Colonic mucosa (tissue), 4 donors: Measurements from ENCODE around the gene INTS15. TPM values are rescaled to one million over a fixed set of nuclear protein-coding genes. Genes with fewer than 3 reads are reported as not detected.
A peak's percentile ranks its signal among the peaks of the same experiment; 100 is the strongest.

Source experiments
- DNase-seq: peaks from one replicate; pipeline ENCODE4 v3.0.0-alpha.2; 2020
- H3K27ac ChIP-seq: fragments of 200-600 bp; one replicate; pipeline ENCODE4 v1.8.0; 2021
- H3K27me3 ChIP-seq: fragments of 200-600 bp; one replicate; pipeline ENCODE4 v1.8.0; 2021
- H3K36me3 ChIP-seq: fragments of 200-600 bp; one replicate; pipeline ENCODE4 v1.8.0; 2021
- H3K4me1 ChIP-seq: fragments of 200-600 bp; one replicate; pipeline ENCODE4 v1.8.0; 2021; ENCODE audit warnings: mild to moderate bottlenecking
- H3K4me3 ChIP-seq: fragments of 200-600 bp; one replicate; pipeline ENCODE4 v1.8.0; 2021
- H3K9ac ChIP-seq, 2 donors: one replicate each; pipeline ENCODE4 v1.7.0; 2013; ENCODE audit warnings: control low read depth in 2 of 2, low read depth in 2 of 2, low read length in 2 of 2
- H3K9me3 ChIP-seq: fragments of 200-600 bp; one replicate; pipeline ENCODE4 v1.8.0; 2021
- CTCF ChIP-seq: fragments of 200-600 bp; IDR thresholded peaks from one replicate; pipeline ENCODE4 v1.8.0; 2022; ENCODE audit warnings: antibody characterized with exemption, mild to moderate bottlenecking
- intact Hi-C: fragments of 100-400 bp; cut with DNase I; formaldehyde crosslinking; loops from one replicate; pipeline ENCODE4 v1.14.1; 2022
- total RNA-seq, 2 donors: library from RNA; stranded (reverse); fragmentation: NEBNext Ultra II Directional in 1 of 2; extraction: Animal tissue kit (Norgen Biotek cat#: 25700) in 1 of 2; gene quantifications; one replicate each; pipeline ENCODE4 v1.2.1, GENCODE V29; 2021
- donor health status: healthy.
- donor health status: DM: no; HTN: no; CAD: no.
- donor health status: DM: no; HTN: no; CAD: no.

INTS15 gene
- total RNA-seq, 2 donors from 2014 or later = 16.9 to 26.8 TPM

DNA sequence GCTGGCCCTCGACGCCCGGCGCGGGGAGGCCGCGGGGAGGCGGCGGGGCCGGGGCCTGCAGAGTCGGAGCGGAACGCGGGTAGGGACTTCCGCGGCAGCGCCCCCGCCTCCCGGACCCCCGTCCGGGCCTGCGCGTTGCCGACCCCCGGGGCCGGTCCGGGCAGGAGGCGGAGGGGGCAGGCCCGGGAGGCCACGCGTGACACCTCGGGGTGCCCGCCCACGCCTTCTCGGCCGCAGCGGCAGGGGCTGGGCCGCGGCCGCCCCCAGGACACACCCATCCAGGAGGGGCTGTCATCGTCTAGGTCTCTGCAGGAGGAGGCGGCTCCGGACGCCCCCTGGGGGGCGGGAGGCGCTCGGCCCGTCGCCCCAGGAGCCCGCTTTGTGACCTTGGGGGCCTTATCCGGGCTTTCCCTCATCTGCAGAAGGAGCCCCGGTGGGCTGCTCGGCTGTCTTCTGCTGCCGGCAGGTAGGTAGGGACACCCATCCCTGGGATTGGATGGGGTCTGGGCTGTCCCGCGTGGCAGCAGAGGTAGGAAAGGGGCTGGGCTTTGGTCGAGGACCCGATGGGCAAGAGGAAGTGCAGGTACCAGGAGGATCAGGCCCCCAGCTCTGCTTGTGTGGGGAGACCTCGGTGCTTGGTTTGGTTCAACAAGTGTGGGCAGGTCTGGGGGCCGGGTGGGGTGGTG is 47.9 kb downstream of the INTS15 start:
- intact Hi-C loops = no loop called here
- H3K9ac ChIP-seq = peak overlapping the region; percentile 70 to 91
- no peaks in the 10 kb centered on the region for H3K4me1 ChIP-seq
- DNase-seq = peak; percentile 35
- TF ChIP-seq CTCF = no peak
- peak overlapping the region; percentile 84 for H3K4me3 ChIP-seq
- H3K27ac ChIP-seq = peak overlapping the region; percentile 22
- H3K9me3 ChIP-seq = no peaks in the 10 kb centered on the region
- H3K36me3 ChIP-seq = no peaks in the 10 kb centered on the region
- no peaks in the 10 kb centered on the region for H3K27me3 ChIP-seq

- Histone ChIP-seq H3K36me3 (no peaks in the 10 kb centered on the region), H3K27ac (no peak overlapping the region), H3K4me3 (no peak overlapping the region), H3K9ac (no peak overlapping the region), H3K9me3 (no peaks in the 10 kb centered on the region), H3K4me1 (no peaks in the 10 kb centered on the region), H3K27me3 (no peaks in the 10 kb centered on the region)
- intact Hi-C loops = no loop called here
- DNase-seq = no peak
- TF ChIP-seq CTCF = no peak
These were observed 49.2 kb downstream of the INTS15 start for GRCh38 chr7:6639032-6639431.

DNA sequence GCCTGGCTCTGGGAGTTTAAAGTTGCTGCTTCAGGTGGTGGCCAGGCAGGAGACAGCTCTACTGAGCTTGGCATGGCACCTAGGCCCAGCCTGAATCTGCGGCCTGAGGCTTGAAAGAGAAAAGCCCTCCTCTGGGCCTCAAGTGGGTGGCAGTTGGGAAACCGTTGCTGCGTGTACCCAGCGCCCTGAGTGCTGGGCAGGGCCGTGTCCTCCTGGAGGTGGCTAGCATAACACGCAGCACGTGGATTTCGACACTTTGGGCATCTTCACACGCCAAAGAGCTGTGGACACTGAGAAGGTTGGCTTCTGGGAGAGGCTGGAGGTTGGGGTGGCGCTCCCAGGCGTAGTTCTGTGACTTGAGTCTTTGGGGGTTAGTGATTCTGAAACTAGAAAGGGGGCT is 49.8 kb downstream of the INTS15 start:
- intact Hi-C loops = no loop called here
- Histone ChIP-seq H3K27me3 (no peaks in the 10 kb centered on the region), H3K9me3 (no peaks in the 10 kb centered on the region), H3K4me3 (no peak overlapping the region), H3K9ac (no peak overlapping the region), H3K36me3 (no peaks in the 10 kb centered on the region), H3K4me1 (no peaks in the 10 kb centered on the region), H3K27ac (no peak overlapping the region)
- TF ChIP-seq CTCF = no peak
- no peak for DNase-seq

GRCh38 chr7:6640246-6640721 is 50.5 kb downstream of the INTS15 start:
- no peak overlapping the region for H3K4me3 ChIP-seq
- intact Hi-C loops = no loop called here
- H3K27me3 ChIP-seq = no peaks in the 10 kb centered on the region
- H3K9ac ChIP-seq = no peak overlapping the region
- TF ChIP-seq CTCF = no peak
- DNase-seq = peak; percentile 33
- H3K27ac ChIP-seq = no peak overlapping the region
- H3K4me1 ChIP-seq = no peaks in the 10 kb centered on the region
- no peaks in the 10 kb centered on the region for H3K36me3 ChIP-seq
- H3K9me3 ChIP-seq = no peaks in the 10 kb centered on the region

GRCh38 chr7:6641305-6642035 is 51.6 kb downstream of the INTS15 start:
- H3K27ac ChIP-seq = no peak overlapping the region
- no peak overlapping the region for H3K4me3 ChIP-seq
- no peaks in the 10 kb centered on the region for H3K27me3 ChIP-seq
- TF ChIP-seq CTCF = no peak
- no peaks in the 10 kb centered on the region for H3K36me3 ChIP-seq
- DNase-seq = no peak
- intact Hi-C loops = no loop called here
- H3K9ac ChIP-seq = no peak overlapping the region
- no peaks in the 10 kb centered on the region for H3K4me1 ChIP-seq
- no peaks in the 10 kb centered on the region for H3K9me3 ChIP-seq
